MG63 (cell line): Measurements from ENCODE around the gene AQP3. TPM values are rescaled to one million over a fixed set of nuclear protein-coding genes. Genes with fewer than 3 reads are reported as not detected.
"Not testable (repeated sequence)": the region's sequence is repeated elsewhere in the genome, so short reads cannot be mapped to it uniquely, and the experiment has no call there.

Source experiments
- DNase-seq: peaks from one replicate; pipeline ENCODE4 v3.0.0-alpha.2; 2020
- H3K27me3 ChIP-seq: fragments of 250-450 bp; sonication (Bioruptor Pico); 2 replicates; pipeline ENCODE4 v1.5.1; 2020; ENCODE audit warnings: mild to moderate bottlenecking, moderate library complexity
- H3K36me3 ChIP-seq: fragments of 250-450 bp; sonication (Bioruptor Pico); 2 replicates; pipeline ENCODE4 v1.5.1; 2020; ENCODE audit warnings: mild to moderate bottlenecking, moderate library complexity
- H3K4me3 ChIP-seq: fragments of 250-450 bp; sonication (Bioruptor Pico); 2 replicates; pipeline ENCODE4 v1.5.1; 2020; ENCODE audit warnings: mild to moderate bottlenecking, moderate library complexity
- H3K9me3 ChIP-seq: fragments of 250-450 bp; sonication (Bioruptor Pico); 2 replicates; pipeline ENCODE4 v1.5.1; 2020; ENCODE audit warnings: mild to moderate bottlenecking, moderate library complexity
- total RNA-seq: library from RNA; depleted of rRNA; stranded (reverse); fragments of >200 nt; shearing (Covaris generic); gene quantifications from 2 replicates; pipeline ENCODE4 v1.2.3, GENCODE V29; 2014; ENCODE audit warnings: low replicate concordance

Gene AQP3
- total RNA-seq, 1 experiment from 2014 or later, result not detected

DNA sequence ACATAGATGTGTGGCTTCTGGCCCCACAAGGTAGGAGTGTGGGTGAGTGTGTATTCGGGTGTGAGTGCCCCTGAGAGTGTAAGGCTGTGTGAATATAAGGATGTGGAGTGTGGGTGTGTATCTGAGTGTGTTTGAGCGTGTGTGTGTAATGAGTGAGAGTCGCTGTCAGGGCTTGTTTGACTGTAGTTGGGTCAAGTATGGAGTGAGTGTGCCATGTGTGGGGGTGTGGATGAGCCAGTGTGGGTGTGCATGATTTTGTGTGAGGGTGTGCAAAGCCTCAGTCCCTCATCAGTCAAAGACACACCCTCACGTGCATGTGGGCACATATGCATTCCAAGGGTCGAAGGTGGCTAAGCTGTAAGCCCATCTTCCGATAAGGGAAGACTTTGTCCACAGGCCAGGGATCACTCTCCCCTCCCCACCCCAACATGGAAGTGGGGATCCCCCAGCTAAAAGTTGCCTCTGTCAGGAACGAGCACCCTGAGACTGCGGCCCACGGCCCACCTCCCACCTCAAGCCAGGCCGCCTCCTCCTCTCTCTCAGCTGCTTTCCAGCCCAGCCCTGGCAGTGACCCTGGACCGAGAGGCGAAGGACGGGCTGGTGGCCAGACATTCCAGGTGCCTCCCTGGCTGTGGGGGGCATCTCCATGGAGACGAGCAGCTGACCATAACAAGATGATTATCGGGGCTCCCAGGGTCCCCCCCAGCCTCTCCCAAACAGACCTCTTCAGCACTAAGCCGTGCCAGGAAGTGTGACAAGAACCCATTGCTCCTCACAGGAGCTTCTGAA lies 12.9 kb downstream of the AQP3 start:
- Histone ChIP-seq H3K36me3 (no peaks in the 10 kb centered on the region), H3K4me3 (no peak overlapping the region), H3K27me3 (no peaks in the 10 kb centered on the region), H3K9me3 (no peaks in the 10 kb centered on the region)
- no peak for DNase-seq

- H3K4me3 ChIP-seq, result no peak overlapping the region
Observed at GRCh38 chr9:33433871-33434270, 13.5 kb downstream of the AQP3 start.

GRCh38 chr9:33431420-33431819 lies 16.0 kb downstream of the AQP3 start:
- no peaks in the 10 kb centered on the region for H3K9me3 ChIP-seq
- H3K36me3 ChIP-seq, result no peaks in the 10 kb centered on the region
- DNase-seq, result no peak
- H3K4me3 ChIP-seq, result no peak overlapping the region
- no peaks in the 10 kb centered on the region for H3K27me3 ChIP-seq

More at GRCh38 chr9:33433871-33434270, 13.5 kb downstream of the AQP3 start:
- no peak for DNase-seq
- Histone ChIP-seq H3K27me3 (no peaks in the 10 kb centered on the region), H3K9me3 (no peaks in the 10 kb centered on the region), H3K36me3 (no peaks in the 10 kb centered on the region)

GRCh38 chr9:33430942-33431341 lies 16.5 kb downstream of the AQP3 start:
- no peaks in the 10 kb centered on the region for H3K36me3 ChIP-seq
- no peak overlapping the region for H3K4me3 ChIP-seq
- H3K27me3 ChIP-seq, result no peaks in the 10 kb centered on the region
- DNase-seq, result peak; percentile 57
- no peaks in the 10 kb centered on the region for H3K9me3 ChIP-seq

GRCh38 chr9:33429256-33429985 lies 18.0 kb downstream of the AQP3 start:
- H3K4me3 ChIP-seq, result no peak overlapping the region
- H3K27me3 ChIP-seq, result no peaks in the 10 kb centered on the region
- no peaks in the 10 kb centered on the region for H3K36me3 ChIP-seq
- no peaks in the 10 kb centered on the region for H3K9me3 ChIP-seq
- no peak for DNase-seq

DNA sequence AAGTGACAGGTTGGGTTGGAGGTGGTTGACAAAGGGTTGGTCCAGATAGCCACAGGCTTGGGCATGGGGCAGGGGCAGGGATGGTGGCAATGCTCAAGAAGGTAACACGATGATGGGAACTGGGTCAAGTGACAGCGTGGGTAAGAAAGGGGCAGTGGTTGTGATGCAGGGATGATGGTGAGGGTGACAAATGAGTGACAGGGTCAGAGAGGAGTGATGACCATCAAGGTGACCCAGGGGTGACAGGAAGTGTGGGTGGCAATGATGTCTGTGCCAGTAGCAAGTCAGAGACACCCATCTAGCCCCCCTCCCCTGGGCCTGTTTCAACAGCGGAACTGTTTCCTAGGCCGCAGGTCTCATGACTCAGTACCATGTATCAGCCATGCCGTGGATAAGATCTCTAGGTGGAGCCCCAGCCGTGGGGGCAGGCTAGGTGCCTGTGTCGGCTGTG lies 20.5 kb downstream of the AQP3 start:
- Histone ChIP-seq H3K9me3 (no peaks in the 10 kb centered on the region), H3K4me3 (no peak overlapping the region), H3K36me3 (no peaks in the 10 kb centered on the region), H3K27me3 (no peaks in the 10 kb centered on the region)
- DNase-seq, result no peak

GRCh38 chr9:33425128-33425533 lies 22.3 kb downstream of the AQP3 start:
- no peak overlapping the region for H3K4me3 ChIP-seq
- H3K36me3 ChIP-seq, result no peaks in the 10 kb centered on the region
- no peak for DNase-seq
- no peaks in the 10 kb centered on the region for H3K9me3 ChIP-seq
- no peaks in the 10 kb centered on the region for H3K27me3 ChIP-seq

- H3K27me3 ChIP-seq, H3K9me3 ChIP-seq, DNase-seq: not testable (repeated sequence)
Observed at GRCh38 chr9:33424492-33424891, 22.9 kb downstream of the AQP3 start.

GRCh38 chr9:33424043-33424442 lies 23.4 kb downstream of the AQP3 start:
- not testable (repeated sequence) for H3K36me3 ChIP-seq, H3K4me3 ChIP-seq, H3K9me3 ChIP-seq, H3K27me3 ChIP-seq, DNase-seq

More at GRCh38 chr9:33424492-33424891, 22.9 kb downstream of the AQP3 start:
- not testable (repeated sequence) for H3K4me3 ChIP-seq, H3K36me3 ChIP-seq

- DNase-seq, result no peak
- H3K9me3 ChIP-seq, result no peaks in the 10 kb centered on the region
Observed at GRCh38 chr9:33419708-33420303, 27.6 kb downstream of the AQP3 start.

GRCh38 chr9:33418090-33418489 lies 29.3 kb downstream of the AQP3 start:
- Histone ChIP-seq H3K27me3 (no peaks in the 10 kb centered on the region), H3K9me3 (no peaks in the 10 kb centered on the region), H3K36me3 (no peaks in the 10 kb centered on the region), H3K4me3 (no peak overlapping the region)
- DNase-seq, result no peak

More at GRCh38 chr9:33419708-33420303, 27.6 kb downstream of the AQP3 start:
- H3K27me3 ChIP-seq, result no peaks in the 10 kb centered on the region
- no peak overlapping the region for H3K4me3 ChIP-seq
- no peaks in the 10 kb centered on the region for H3K36me3 ChIP-seq

GRCh38 chr9:33416996-33417395 lies 30.4 kb downstream of the AQP3 start:
- Histone ChIP-seq H3K4me3 (no peak overlapping the region), H3K36me3 (no peaks in the 10 kb centered on the region), H3K9me3 (no peaks in the 10 kb centered on the region), H3K27me3 (no peaks in the 10 kb centered on the region)
- no peak for DNase-seq

DNA sequence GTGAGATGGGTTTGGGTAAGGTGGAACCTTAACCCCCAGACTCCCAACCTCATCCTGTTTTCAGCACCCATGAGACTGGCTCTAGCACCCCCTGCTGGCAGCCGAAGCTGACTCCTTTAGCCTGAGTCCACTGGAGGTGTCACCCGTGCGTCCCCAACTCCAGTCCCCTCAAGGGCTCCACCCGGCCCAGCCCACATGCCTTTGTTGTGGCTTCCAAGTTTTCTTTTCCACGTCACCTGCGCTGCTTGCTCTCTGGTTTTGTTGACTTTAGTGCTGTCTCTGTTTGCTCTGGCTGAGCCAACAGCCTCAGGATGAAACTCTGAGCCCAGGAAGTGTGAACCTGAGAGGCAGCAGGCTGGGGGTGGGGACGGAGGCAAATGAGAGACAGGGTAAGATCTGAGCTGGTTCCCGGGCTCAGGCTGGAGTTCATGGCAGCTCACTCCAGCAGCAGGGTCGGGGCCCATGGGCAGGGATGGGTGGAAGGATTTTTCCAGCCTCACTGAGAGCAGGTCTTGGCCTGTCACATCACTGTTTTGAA lies 31.8 kb downstream of the AQP3 start:
- Histone ChIP-seq H3K27me3 (no peaks in the 10 kb centered on the region), H3K36me3 (no peaks in the 10 kb centered on the region), H3K4me3 (no peak overlapping the region), H3K9me3 (no peaks in the 10 kb centered on the region)
- peak; percentile 28 for DNase-seq

DNA sequence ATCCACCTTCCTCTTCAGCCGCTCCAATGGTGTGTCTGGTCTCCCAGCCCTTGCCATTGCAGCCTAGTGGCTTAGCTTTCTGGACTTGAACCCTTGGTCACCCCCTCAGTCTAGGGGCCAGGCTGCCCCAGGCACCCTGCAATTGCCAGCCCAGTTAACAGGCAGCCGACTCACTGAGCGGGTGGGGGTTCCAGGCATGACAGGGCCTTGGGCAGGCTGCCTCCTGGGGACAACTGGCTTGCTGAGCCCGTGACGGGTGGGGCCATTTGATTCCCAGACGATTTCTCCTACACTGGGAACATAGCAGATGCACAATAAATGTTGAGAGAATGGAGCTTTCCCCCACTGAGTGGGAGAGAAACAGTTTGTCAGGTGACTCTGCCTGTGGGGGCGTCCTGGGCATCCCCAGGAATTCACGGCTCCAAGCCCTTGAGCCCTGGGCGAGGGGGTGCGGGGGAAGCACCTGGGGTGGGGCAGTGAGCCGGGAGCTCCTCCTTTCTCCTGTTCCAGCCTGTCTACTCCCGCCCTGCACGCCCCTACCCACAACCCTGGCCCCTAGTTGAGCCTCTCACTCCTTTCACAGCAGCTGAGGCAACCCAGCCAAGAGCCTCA lies 32.4 kb downstream of the AQP3 start:
- no peak for DNase-seq
- no peaks in the 10 kb centered on the region for H3K9me3 ChIP-seq
- H3K36me3 ChIP-seq, result no peaks in the 10 kb centered on the region
- H3K4me3 ChIP-seq, result no peak overlapping the region
- no peaks in the 10 kb centered on the region for H3K27me3 ChIP-seq

DNA sequence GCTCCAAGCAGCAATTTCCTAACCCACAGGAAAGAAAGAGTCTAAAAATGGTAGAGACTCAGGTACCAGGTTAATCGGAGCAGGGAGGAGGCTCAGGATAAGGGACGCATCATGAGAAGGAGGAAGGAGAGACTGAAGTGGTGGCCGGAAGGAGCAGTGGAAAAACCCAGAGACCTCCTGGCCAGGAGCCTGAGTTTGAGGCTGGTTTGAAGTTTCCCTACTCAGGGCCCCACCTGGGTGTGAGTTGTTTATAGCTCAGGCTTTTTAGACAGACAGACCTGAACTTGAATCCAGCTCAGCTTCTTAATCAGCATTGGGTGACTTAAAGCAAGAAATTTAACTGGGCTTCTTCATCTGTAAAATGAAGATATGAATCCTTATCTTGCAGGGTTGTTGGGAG lies 33.1 kb downstream of the AQP3 start:
- Histone ChIP-seq H3K36me3 (no peaks in the 10 kb centered on the region), H3K4me3 (no peak overlapping the region), H3K27me3 (no peaks in the 10 kb centered on the region), H3K9me3 (no peaks in the 10 kb centered on the region)
- DNase-seq, result no peak

DNA sequence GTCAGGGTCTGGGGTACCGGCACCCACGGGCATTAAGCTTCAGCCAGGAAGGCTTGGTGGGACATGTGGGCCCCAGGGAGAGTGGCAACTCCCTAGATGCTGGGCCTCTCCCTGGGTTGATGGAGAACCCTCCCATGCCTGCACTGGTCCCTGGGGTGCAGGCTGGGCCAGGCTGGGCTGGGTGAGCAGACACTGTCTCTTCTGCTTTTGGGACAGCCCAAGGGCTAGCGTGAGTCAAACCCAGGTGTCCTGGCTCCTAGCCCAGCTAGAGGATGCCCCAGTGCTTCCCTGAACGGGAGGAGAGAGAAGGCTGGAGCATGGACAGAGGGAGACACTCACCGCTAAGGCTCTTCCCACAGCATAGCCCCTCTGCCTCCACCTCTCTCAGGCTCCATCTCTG lies 39.3 kb downstream of the AQP3 start:
- H3K9me3 ChIP-seq, result no peaks in the 10 kb centered on the region
- DNase-seq, result no peak

DNA sequence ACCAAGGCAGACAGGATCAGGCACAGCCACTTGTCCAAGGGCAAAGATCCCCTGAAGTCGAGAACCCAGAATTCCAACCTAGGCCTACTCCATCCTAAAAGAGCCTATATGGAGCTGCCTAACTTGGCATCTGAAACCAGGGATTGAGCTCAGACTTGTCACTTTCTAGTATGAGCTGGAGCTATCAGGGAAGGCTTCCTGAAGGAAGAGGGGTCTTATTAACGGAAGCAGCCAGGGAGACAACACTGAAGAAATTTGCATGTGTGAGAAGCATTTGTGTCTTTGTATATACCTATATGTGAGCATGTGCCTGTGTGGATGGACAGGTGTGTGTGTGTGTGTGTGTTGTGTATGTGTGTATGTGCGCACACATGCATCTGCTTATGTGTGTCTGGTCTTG lies 40.3 kb downstream of the AQP3 start:
- H3K9me3 ChIP-seq, result no peaks in the 10 kb centered on the region
- no peak overlapping the region for H3K4me3 ChIP-seq
- H3K27me3 ChIP-seq, result no peaks in the 10 kb centered on the region
- H3K36me3 ChIP-seq, result no peaks in the 10 kb centered on the region
- DNase-seq, result no peak

More for the DNA sequence above, 39.3 kb downstream of the AQP3 start:
- no peaks in the 10 kb centered on the region for H3K36me3 ChIP-seq
- H3K4me3 ChIP-seq, result no peak overlapping the region
- no peaks in the 10 kb centered on the region for H3K27me3 ChIP-seq
